Psoas muscle (tissue), 8 donors: ENCODE measurements around the gene CNTNAP2. TPM values are rescaled to one million over a fixed set of nuclear protein-coding genes. Genes with fewer than 3 reads are reported as not detected.

Experiments used
- ATAC-seq, 4 donors: fragments of 200-7000 bp; cut with Tn5 transposase; one replicate each; pipeline ENCODE4 v1.9.1; 2020; ENCODE audit warnings: moderate library complexity in 3 of 4, mild to moderate bottlenecking in 2 of 4
- DNase-seq, 2 donors: peaks; one replicate each; pipeline ENCODE4 v3.0.0-alpha.2; 2020
- H3K27ac ChIP-seq: fragments of 200-600 bp; one replicate; pipeline ENCODE4 v1.8.0; 2022
- H3K27me3 ChIP-seq, 3 donors: fragments of 200-600 bp in 1 of 3; one replicate each; pipeline versions ENCODE4 v1.6.1 to v1.8.0; 2013 to 2022; ENCODE audit warnings: low read length in 2 of 3, mild to moderate bottlenecking in 2 of 3, moderate library complexity in 1 of 3; ENCODE audit not compliant: insufficient read depth in 3 of 3
- H3K36me3 ChIP-seq, 2 donors: fragments of 200-600 bp in 1 of 2; one replicate each; pipeline versions ENCODE4 v1.6.1 to v1.8.0; 2013 to 2022; ENCODE audit warnings: low read depth in 1 of 2, mild to moderate bottlenecking in 1 of 2, moderate library complexity in 1 of 2; ENCODE audit not compliant: insufficient read depth in 1 of 2
- H3K4me1 ChIP-seq: fragments of 200-600 bp; one replicate; pipeline ENCODE4 v1.8.0; 2022
- H3K4me3 ChIP-seq: fragments of 200-600 bp; one replicate; pipeline ENCODE4 v1.8.0; 2022; ENCODE audit warnings: mild to moderate bottlenecking
- H3K9me3 ChIP-seq: fragments of 200-600 bp; one replicate; pipeline ENCODE4 v1.8.0; 2022
- WGBS, 3 donors: extraction: QIAGEN DNeasy Blood & Tissue Kit; methylation state at CpG; one replicate each; pipeline versions ENCODE4 v1.1.6 to v1.1.7; 2013; 5-methylcytosine and 5-hydroxymethylcytosine counted together
- intact Hi-C, 2 donors: fragments of 100-400 bp; cut with DNase I; formaldehyde crosslinking; loops; one replicate each; pipeline versions ENCODE4 v1.11.0 to v1.14.2; 2022
- polyA plus RNA-seq, 3 donors: library from polyadenylated mRNA; stranded (reverse); fragments of 200-250 nt; gene quantifications; one replicate each; pipeline ENCODE4 v1.2.3, GENCODE V29; 2013
- total RNA-seq, 4 donors: library from RNA; stranded (reverse); fragmentation: NEBNext Ultra II Directional in 2 of 4; extraction: Animal tissue kit (Norgen Biotek cat#: 25700) in 2 of 4; gene quantifications; one replicate each; pipeline versions ENCODE4 v1.2.1 to v1.2.4, GENCODE V29; 2021 to 2023
- TF ChIP-seq, protein P1 (sequence below): fragments of 200-600 bp; IDR thresholded peaks from one replicate; pipeline ENCODE4 v1.8.0; 2022; ENCODE audit warnings: antibody characterized with exemption
- donor health status: healthy with polysubstance abuse.
- donor health status: DM: no; HTN: no; CAD: no; lungs with moderate emphysema.
- donor health status: Bipolar disorder and iron deficiency.
- donor health status: healthy.
- donor health status: DM: yes; HTN: yes; CAD: no.
- donor health status: DM: no; HTN: no; CAD: no.
- donor health status: DM: no; HTN: no; CAD: no.
- donor health status: DM: yes; HTN: yes; CAD: no.

CNTNAP2 gene
- total and polyA plus RNA-seq, 7 donors = 0.01 to 0.13 TPM; not detected in 5

DNA sequence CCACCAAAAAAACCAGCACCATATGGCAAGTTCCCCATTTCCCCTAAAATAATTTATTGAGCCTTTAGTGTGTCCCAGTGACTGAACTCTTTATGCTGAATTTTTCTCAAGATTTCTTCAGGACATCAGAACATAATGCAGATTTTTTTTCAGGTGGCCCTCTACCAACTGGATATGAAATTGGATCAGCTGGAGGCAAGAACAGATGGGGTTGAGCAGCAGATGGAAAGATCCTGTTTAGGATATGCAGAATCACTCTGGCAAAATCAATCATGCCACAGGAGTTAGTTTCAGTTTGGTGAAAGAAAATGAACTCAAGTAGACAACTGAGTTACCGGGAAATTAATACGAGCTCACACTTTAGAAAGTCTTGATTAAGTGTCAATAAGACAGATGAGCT is 1712.4 kb downstream of the CNTNAP2 start:
- no peak for ATAC-seq
- Histone ChIP-seq H3K27me3 (no peaks in the 10 kb centered on the region), H3K9me3 (no peaks in the 10 kb centered on the region), H3K27ac (no peak overlapping the region), H3K36me3 (no peaks in the 10 kb centered on the region), H3K4me3 (no peak overlapping the region), H3K4me1 (no peaks in the 10 kb centered on the region)
- WGBS, 3 donors = 39 to 60% (median 45%) methylated on average over 2 of the region's 2 CpGs
- DNase-seq = no peak
- TF ChIP-seq, protein P1, sequence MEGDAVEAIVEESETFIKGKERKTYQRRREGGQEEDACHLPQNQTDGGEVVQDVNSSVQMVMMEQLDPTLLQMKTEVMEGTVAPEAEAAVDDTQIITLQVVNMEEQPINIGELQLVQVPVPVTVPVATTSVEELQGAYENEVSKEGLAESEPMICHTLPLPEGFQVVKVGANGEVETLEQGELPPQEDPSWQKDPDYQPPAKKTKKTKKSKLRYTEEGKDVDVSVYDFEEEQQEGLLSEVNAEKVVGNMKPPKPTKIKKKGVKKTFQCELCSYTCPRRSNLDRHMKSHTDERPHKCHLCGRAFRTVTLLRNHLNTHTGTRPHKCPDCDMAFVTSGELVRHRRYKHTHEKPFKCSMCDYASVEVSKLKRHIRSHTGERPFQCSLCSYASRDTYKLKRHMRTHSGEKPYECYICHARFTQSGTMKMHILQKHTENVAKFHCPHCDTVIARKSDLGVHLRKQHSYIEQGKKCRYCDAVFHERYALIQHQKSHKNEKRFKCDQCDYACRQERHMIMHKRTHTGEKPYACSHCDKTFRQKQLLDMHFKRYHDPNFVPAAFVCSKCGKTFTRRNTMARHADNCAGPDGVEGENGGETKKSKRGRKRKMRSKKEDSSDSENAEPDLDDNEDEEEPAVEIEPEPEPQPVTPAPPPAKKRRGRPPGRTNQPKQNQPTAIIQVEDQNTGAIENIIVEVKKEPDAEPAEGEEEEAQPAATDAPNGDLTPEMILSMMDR = no peak
- intact Hi-C loops = no loop called here

DNA sequence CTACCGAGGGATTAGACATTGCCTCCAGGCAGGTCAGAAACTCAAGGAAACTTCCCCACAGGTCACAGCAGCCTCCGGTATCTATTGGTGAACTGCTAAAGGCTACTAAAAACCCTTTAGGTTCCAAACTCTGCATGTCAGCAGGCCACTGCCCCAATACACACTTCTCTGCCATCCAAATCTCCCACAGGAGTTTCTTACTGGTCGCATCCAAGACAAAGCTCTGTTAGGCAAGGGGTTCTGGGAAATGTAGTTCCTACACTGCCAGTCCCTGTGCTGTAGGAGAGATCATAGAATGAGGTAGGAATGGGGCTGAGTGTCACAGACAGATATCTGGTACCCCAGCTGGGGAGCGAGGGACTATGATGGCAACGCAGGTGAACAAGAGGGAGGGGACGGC is 1717.0 kb downstream of the CNTNAP2 start:
- WGBS, 3 donors = 70 to 82% (median 74%) methylated on average over 6 of the region's 6 CpGs
- TF ChIP-seq, protein P1 = no peak
- no peak for DNase-seq
- no peak overlapping the region for H3K27ac ChIP-seq
- no peaks in the 10 kb centered on the region for H3K27me3 ChIP-seq
- intact Hi-C loops = no loop called here
- H3K4me3 ChIP-seq = no peak overlapping the region
- H3K9me3 ChIP-seq = no peaks in the 10 kb centered on the region
- no peak for ATAC-seq
- H3K36me3 ChIP-seq = no peaks in the 10 kb centered on the region
- no peaks in the 10 kb centered on the region for H3K4me1 ChIP-seq

DNA sequence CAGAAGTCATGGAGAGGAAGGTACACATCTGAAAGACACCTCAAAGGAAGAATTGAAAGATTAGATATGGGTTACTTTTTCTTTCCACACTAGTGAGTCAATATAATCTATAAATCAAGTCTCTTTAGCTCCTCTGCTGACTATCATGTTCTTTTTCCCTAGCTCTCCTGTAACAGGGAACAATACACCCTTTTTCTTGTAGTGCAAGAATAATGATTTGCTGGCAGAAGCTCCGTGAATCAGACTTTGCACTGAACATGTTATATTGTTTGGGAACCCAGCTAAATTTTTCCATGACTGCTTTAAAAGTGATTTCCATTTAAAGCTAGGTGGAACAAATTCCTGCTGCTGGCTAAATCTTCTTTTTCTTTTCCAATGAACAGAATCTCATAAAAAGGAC is 1717.4 kb downstream of the CNTNAP2 start:
- DNase-seq (no peak), ATAC-seq (no peak)
- no peaks in the 10 kb centered on the region for H3K27me3 ChIP-seq
- H3K4me3 ChIP-seq = no peak overlapping the region
- H3K4me1 ChIP-seq = no peaks in the 10 kb centered on the region
- TF ChIP-seq, protein P1 = no peak
- H3K27ac ChIP-seq = no peak overlapping the region
- intact Hi-C loops = no loop called here
- no peaks in the 10 kb centered on the region for H3K9me3 ChIP-seq
- WGBS, 3 donors = 23 to 30% (median 24%) methylated on average over 1 of the region's 1 CpG
- no peaks in the 10 kb centered on the region for H3K36me3 ChIP-seq

DNA sequence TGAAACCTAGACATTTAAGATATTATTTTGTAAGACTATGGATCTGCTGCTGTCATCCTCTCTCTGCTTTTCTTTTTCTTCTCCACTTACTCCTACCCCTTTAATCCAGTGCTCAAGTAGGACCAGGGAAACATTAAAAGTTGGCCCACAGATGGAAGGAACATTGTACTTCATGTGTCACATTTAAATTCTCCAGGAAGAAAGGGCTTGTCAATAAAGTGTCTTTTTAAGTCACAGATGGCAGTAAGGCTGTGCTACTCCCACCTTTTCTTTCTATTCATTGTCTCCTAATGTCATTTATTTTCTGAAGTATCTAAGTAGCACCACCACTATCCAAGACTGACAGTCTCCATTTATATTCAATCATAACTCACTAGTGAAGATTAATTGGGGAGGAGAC is 1736.2 kb downstream of the CNTNAP2 start:
- H3K9me3 ChIP-seq = no peaks in the 10 kb centered on the region
- no peaks in the 10 kb centered on the region for H3K27me3 ChIP-seq
- H3K4me1 ChIP-seq = no peaks in the 10 kb centered on the region
- ATAC-seq = no peak
- H3K36me3 ChIP-seq = no peaks in the 10 kb centered on the region
- TF ChIP-seq, protein P1 = no peak
- no peak for DNase-seq
- no peak overlapping the region for H3K4me3 ChIP-seq
- intact Hi-C loops = no loop called here
- H3K27ac ChIP-seq = no peak overlapping the region
